NOMO-1 (cell line): Measurements from ENCODE around the gene SLC25A2.
"Not testable (repeated sequence)": the region's sequence is repeated elsewhere in the genome, so short reads cannot be mapped to it uniquely, and the experiment has no call there.

ENCODE experiments used
- DNase-seq, 2 experiments: peaks; one replicate each; lab custom pipeline; 2025; ENCODE audit not compliant: unreplicated experiment in 2 of 2; lab: John Stamatoyannopoulos, UW

The SLC25A2 gene

DNA sequence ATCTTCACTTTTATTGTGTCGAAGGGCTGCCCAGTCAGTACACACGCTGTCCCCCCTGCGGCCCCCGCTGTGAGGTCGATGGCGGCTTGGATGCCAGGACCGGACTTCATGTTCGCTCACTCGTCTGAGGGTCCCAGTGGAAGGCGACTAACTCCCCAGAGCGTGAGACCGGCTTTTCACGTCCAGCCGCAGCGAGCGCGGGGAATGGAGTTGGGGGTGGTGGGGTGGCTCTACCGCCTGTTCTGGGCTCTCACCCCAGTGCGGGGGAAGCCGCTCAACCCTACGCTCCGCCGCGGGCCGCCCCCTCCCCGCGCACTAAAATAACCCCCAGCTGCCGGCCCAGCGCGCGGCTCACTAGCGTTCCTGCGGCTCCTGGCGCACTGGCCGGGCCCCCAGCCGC, at the start of gene SLC25A2:
Gene SLC25A2 (minus strand): TSS at position 294 of the 400 bp plus-strand sequence. CDS start 184 bp downstream, at position 110.
- DNase-seq = no peak

- no peak for DNase-seq
Observed at GRCh38 chr5:141351591-141351990, 47.7 kb upstream of the SLC25A2 start.

DNA sequence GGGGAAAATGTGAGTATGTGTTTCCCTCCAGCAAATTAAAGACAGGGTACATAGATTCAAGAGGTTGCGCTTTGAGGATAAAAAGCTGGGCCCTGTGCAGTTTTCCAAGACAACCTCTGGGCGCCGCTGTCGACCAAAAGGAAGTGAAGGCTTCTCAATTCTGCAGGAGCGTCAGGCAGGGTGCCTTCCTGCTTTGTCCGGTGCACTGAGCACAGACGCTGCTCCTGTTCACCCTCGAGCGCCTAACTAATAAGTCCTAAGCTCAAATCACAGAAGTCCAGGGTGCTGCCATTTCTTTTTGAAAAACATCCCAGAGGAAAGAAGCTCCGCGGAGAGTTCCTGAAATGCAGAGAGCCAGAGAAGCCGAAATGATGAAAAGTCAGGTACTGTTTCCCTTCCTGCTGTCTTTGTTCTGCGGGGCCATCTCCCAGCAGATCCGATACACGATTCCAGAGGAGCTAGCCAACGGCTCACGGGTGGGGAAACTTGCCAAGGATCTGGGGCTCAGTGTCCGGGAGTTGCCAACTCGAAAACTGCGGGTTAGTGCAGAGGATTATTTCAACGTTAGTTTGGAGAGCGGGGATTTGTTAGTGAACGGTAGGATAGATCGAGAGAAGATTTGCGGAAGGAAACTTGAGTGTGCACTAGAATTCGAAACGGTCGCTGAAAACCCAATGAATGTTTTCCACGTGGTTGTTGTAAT, 46.2 kb upstream of the SLC25A2 start, which contains the start of gene PCDHGB1:
Gene PCDHGB1 (plus strand): TSS at position 183 of the 703 bp plus-strand sequence. CDS start 162 bp downstream, at position 345.
- DNase-seq = no peak

GRCh38 chr5:141346017-141346416, 42.2 kb upstream of the SLC25A2 start:
- not testable (repeated sequence) for DNase-seq

- no peak for DNase-seq
Observed at GRCh38 chr5:141345327-141345726, 41.5 kb upstream of the SLC25A2 start.

- no peak for DNase-seq
Observed at GRCh38 chr5:141343953-141344463, 40.2 kb upstream of the SLC25A2 start.

- no peak for DNase-seq
Observed at GRCh38 chr5:141343242-141343952, 39.5 kb upstream of the SLC25A2 start, which contains the start of gene PCDHGA3. TSS of gene PCDHGA3 (plus strand) at chr5:141343829. CDS start at chr5:141344034, 205 bp downstream.

DNA sequence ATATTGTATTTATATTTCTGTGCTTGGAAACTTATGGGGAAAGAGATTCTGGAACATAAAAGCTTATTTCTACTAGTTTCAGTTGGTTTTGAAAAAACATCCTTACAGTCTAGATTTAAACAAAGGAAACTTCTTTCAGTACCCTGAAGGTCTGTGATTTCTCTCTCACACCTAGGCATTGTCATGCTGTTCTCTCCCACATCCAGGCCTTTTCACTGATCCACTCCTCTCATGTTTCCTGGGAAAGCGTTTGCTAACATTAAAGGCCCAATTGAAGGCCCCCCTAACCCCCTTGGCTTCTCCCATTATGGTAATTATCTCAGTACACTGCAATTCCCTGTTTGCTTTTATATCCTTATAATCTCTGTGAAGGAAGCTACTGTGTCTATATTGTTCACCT, 38.9 kb upstream of the SLC25A2 start:
- no peak for DNase-seq

- DNase-seq = not testable (repeated sequence)
Observed at GRCh38 chr5:141340781-141341354, 37.0 kb upstream of the SLC25A2 start.

DNA sequence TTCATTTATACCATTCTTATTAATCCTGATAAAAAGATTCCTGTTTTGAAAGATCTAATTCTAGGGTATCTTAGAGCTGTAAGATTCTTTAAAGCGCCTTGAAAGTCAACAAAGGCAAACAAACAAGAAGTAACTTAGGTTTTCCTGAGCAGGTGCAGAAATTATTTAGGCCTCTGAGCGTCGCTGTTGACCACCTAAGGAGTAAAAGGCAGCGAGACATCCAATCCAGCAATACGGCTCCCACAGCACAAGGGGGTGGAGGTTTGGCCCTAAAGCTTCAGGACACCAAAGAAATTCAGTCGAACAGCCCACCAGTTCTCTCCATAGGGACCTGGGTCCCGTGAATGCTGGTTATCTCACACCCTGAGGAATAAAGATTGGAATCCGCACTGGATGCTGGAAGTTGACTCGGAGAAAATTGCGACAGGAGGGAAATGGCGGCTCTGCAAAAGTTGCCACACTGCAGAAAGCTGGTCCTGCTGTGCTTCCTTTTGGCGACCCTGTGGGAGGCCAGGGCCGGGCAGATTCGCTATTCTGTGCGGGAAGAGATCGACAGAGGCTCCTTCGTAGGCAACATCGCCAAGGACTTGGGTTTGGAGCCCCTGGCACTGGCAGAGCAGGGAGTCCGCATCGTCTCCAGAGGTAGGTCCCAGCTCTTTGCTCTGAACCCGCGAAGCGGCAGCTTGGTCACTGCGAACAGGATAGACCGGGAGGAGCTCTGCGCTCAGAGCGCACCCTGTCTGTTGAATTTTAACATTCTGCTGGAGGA, 34.9 kb upstream of the SLC25A2 start, which contains the start of gene PCDHGA2:
Gene PCDHGA2 (plus strand): TSS at position 223 of the 769 bp plus-strand sequence.
- no peak for DNase-seq

GRCh38 chr5:141332571-141332970, 28.7 kb upstream of the SLC25A2 start:
- DNase-seq = not testable (repeated sequence)

GRCh38 chr5:141330299-141331080, 26.6 kb upstream of the SLC25A2 start, which contains the start of gene PCDHGA1:
TSS of gene PCDHGA1 (plus strand) at chr5:141330514.
- DNase-seq = no peak

DNA sequence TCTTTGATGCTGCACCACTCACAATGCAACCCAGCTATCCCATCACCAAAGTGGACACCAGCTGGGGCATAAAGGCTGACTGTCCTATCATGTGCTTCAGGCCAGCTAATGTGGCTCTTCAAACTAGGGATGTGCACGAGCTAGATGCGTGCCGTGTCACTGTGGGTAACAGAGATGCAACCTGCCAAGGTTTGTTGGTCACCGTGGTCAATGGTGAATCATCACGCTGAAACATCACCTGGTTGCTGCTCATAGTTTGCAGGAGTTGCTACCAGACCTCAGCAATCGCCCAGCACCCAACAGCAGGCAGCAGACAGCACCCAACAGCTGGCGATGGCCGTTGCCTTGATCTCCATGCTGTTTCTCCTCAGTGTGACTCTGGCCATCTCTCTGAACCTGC, 24.4 kb upstream of the SLC25A2 start:
- no peak for DNase-seq

DNA sequence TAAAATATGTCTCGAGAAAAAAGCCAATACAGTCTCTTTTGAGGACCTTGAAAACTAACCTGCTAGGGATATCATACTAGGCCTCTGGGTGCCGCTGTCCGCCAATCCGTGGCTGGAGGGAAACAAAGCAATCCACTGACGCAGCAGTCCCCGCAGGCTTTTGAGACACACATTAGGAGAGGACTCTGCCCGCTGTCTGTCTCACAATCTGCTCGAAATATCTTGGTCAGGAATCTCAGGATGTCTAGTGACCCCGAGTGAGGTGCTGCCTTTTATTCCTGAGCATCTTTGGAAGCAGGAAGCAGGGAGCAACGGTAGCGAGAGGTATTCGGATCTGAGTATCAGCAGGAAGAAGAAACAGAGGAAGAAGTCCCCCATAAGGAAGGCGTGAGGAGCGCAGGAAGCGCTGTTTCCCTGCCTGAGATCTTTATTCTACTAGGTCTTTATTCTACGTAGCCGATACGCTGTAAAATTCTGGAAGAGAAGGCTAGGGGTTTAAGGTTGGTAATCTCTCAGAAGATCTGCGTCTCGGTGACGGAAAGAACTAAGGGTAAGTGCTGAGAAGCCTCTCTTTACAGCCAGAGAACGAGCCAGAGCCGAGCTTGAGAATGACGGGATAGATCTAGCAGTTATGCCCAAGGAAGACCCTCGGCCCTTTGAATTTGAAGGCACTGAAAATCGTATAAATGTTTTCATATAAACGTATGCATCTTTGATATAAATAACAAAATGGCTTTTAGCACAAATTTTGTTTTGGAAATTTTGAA, 22.4 kb upstream of the SLC25A2 start:
- peak; percentile 39 to 53 for DNase-seq

DNA sequence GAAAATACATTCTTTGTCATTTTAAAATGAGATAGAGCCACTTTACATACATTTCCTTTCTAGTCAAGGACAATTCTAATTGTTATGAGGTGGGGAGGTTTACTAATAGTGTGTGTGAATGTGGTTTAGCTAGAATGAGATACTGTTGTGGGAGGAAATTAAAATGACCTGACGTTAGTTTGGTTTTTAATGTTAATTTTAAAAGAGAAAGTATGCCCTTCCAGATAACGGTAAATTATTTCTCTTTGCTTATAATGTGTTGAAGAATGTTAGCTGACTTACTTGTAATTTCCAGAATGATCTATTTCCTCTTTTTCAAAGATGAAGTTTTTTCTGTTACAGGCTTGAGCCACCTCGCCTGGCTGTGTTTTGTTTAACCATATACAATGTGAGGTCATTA, 18.4 kb upstream of the SLC25A2 start:
- DNase-seq = no peak

DNA sequence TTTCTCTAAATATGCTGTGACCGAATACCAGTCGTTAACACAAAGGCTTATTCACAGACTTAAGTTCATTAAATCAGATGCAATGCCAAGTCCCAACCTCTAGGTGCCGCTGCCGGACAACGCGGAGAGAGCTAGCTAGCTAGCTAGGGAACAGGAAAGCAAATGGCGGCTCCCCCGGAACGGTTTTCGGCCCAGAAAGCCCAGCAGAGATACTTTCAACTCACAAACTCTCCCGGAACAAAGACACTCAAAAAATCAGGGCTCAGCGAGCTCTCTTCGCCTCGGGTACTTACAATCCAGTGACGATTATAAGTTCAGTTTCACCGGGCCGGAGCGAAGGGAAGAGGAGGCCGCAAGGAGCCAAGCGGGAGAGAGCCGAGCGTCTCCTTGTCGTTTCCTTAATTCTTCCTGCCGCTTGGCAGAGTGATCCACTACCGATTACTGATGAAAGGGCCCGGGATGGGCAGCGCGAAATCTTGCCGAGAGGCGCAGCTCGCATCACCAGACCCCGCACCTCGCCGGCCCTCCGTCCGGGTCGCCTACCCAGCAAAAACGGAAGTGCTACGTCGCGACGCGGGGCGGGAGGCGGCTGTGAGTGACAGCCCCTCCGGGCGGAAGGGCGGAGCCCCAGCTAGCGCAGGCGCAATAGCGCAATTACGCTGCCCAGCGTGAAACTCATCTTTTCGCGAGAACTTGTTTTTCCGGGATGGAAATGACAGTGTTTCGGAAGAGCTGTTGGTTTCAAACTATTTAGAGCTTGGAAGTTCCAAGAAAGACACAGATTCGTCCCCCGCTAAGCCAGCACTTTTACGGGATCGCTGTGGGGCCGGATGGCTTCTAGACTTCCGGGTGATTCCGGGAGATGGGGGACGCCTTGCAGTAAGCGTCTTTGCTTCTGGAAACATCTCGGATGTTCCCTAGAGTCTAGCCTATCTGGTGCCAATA, 16.6 kb upstream of the SLC25A2 start, which contains the start of gene TAF7:
Gene TAF7 (minus strand): TSS at position 560 of the 945 bp plus-strand sequence. CDS start 740 bp downstream, outside the sequence.
- peak; percentile 86 to 90 for DNase-seq

DNA sequence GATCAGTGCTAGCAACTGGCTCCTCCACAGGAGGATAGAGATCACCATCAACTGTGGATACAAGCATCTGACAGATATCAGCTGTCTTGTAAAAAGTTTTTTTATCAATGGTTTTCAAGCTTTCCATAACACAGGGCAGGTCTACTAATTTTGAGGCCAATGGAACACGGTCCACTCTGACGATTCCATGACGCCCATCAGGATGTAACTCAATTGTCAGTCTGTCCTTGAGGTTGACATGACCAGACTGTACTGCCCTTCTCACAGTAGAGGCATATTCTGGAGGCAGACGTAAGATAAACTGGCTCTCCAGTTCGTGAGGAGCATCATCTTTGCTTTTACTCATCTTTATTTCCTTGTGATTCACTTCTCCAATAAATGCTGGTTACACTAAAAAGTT, 15.8 kb upstream of the SLC25A2 start:
- no peak for DNase-seq

- no peak for DNase-seq
Observed at GRCh38 chr5:141319202-141319601, 15.4 kb upstream of the SLC25A2 start.
